Loucy (cell line): ENCODE data around the gene BACH2.

Source experiments
- H2AFZ ChIP-seq: fragments of 200-600 bp; sonication (generic); 2 replicates; pipeline ENCODE4 v1.6.0; 2016; ENCODE audit warnings: antibody characterized with exemption, mild to moderate bottlenecking, low read length, moderate library complexity
- H3F3A ChIP-seq: fragments of 200-600 bp; 2 replicates; pipeline ENCODE4 v1.6.0; 2016; ENCODE audit warnings: antibody characterized with exemption, low read depth, mild to moderate bottlenecking
- H3K27me3 ChIP-seq: fragments of 200-600 bp; sonication (generic); 2 replicates; pipeline ENCODE4 v1.6.1; 2014; ENCODE audit warnings: low read length, mild to moderate bottlenecking; ENCODE audit not compliant: insufficient read depth, poor library complexity, severe bottlenecking
- H3K36me3 ChIP-seq: fragments of 200-600 bp; sonication (generic); 2 replicates; pipeline ENCODE4 v1.6.1; 2016; ENCODE audit warnings: low read length; ENCODE audit not compliant: insufficient read depth
- H3K4me1 ChIP-seq: fragments of 200-600 bp; sonication (generic); 2 replicates; pipeline ENCODE4 v1.5.1; 2014; ENCODE audit warnings: low read length, mild to moderate bottlenecking; ENCODE audit not compliant: insufficient read depth, poor library complexity, severe bottlenecking
- H3K4me2 ChIP-seq: fragments of 200-600 bp; sonication (generic); 2 replicates; pipeline ENCODE4 v1.6.0; 2014; ENCODE audit warnings: antibody characterized with exemption, low read length, low read depth, mild to moderate bottlenecking; ENCODE audit not compliant: poor library complexity, severe bottlenecking
- H3K4me3 ChIP-seq: fragments of 200-600 bp; sonication (generic); 2 replicates; pipeline ENCODE4 v1.5.1; 2014; ENCODE audit warnings: low read length, mild to moderate bottlenecking, mixed read lengths; ENCODE audit not compliant: poor library complexity, severe bottlenecking
- H3K79me2 ChIP-seq: fragments of 200-600 bp; sonication (generic); 2 replicates; pipeline ENCODE4 v1.6.1; 2014; ENCODE audit warnings: low read length; ENCODE audit not compliant: insufficient read depth
- H3K9ac ChIP-seq: fragments of 200-600 bp; sonication (generic); 2 replicates; pipeline ENCODE4 v1.6.0; 2014; ENCODE audit warnings: mild to moderate bottlenecking, low read depth, low read length, moderate library complexity; ENCODE audit not compliant: poor library complexity, severe bottlenecking
- H3K9me2 ChIP-seq: fragments of 200-600 bp; sonication (generic); replicated peaks from 2 replicates; pipeline ENCODE4 v1.6.1; 2016; ENCODE audit warnings: low read depth, low read length, mixed read lengths
- H3K9me3 ChIP-seq: fragments of 200-600 bp; sonication (generic); 2 replicates; pipeline ENCODE4 v1.6.1; 2014; ENCODE audit warnings: mild to moderate bottlenecking, antibody characterized with exemption, low read length, low read depth; ENCODE audit not compliant: insufficient read depth
- H4K20me1 ChIP-seq: fragments of 200-600 bp; sonication (generic); 2 replicates; pipeline ENCODE4 v1.6.0; 2014; ENCODE audit warnings: antibody characterized with exemption, low read length, mild to moderate bottlenecking; ENCODE audit not compliant: insufficient read depth, poor library complexity, severe bottlenecking
- CTCF ChIP-seq: fragments of 200-600 bp; sonication (generic); conservative IDR thresholded peaks from 2 replicates; pipeline ENCODE4 v1.5.1; 2014; ENCODE audit warnings: mild to moderate bottlenecking, antibody characterized with exemption, low read length
- EZH2phosphoT487 ChIP-seq: fragments of 200-600 bp; IDR thresholded peaks from 2 replicates; pipeline ENCODE4 v1.6.1; 2018; ENCODE audit warnings: antibody characterized with exemption, mild to moderate bottlenecking, moderate library complexity, borderline replicate concordance

The BACH2 gene

DNA sequence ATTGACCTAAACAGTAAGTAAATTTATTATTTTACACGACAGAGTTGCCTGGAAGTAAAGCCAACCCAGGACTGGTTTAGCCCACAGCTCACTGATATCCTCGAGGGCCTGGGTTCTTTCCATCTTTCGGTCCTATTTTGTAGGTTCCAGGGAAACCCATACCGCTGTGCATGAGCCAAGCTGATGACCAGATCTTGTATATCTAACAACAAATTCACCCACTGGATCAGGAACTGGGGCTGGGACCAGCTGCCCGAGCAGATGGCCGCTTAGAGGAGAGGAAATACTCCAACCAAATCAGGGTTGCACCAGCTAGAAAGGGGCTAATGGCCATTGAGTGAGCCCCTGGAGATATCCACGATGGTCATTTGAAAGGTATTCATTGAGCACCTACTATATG, 139.2 kb downstream of the BACH2 start:
- H3K79me2 ChIP-seq = peaks cover 90% of the 10 kb centered on the region
- no peaks in the 10 kb centered on the region for H3K9me2 ChIP-seq
- no peaks in the 10 kb centered on the region for H3K9me3 ChIP-seq
- H2AFZ ChIP-seq = no peak overlapping the region
- H3K9ac ChIP-seq = no peak overlapping the region
- H3K4me3 ChIP-seq = no peak overlapping the region
- H4K20me1 ChIP-seq = no peaks in the 10 kb centered on the region
- H3F3A ChIP-seq = no peaks in the 10 kb centered on the region
- H3K4me1 ChIP-seq = peaks cover 64% of the 10 kb centered on the region
- H3K4me2 ChIP-seq = no peak overlapping the region
- no peak for TF ChIP-seq EZH2phosphoT487
- no peak for TF ChIP-seq CTCF
- H3K27me3 ChIP-seq = no peaks in the 10 kb centered on the region
- no peaks in the 10 kb centered on the region for H3K36me3 ChIP-seq

- Histone ChIP-seq H4K20me1 (no peaks in the 10 kb centered on the region), H3K27me3 (no peaks in the 10 kb centered on the region), H3K36me3 (no peaks in the 10 kb centered on the region), H2AFZ (no peak overlapping the region), H3F3A (no peaks in the 10 kb centered on the region), H3K9me2 (no peaks in the 10 kb centered on the region), H3K9ac (no peak overlapping the region), H3K4me1 (peaks cover 64% of the 10 kb centered on the region), H3K9me3 (no peaks in the 10 kb centered on the region), H3K4me3 (no peak overlapping the region), H3K4me2 (peak overlapping the region; percentile 15), H3K79me2 (peaks cover 88% of the 10 kb centered on the region)
- TF ChIP-seq CTCF (no peak), EZH2phosphoT487 (no peak)
Observed at GRCh38 chr6:90156861-90157260, 139.8 kb downstream of the BACH2 start.

- H3K4me3 ChIP-seq = no peak overlapping the region
- H3K36me3 ChIP-seq = no peaks in the 10 kb centered on the region
- H3F3A ChIP-seq = no peaks in the 10 kb centered on the region
- no peak overlapping the region for H3K9ac ChIP-seq
- H3K4me2 ChIP-seq = no peak overlapping the region
- no peaks in the 10 kb centered on the region for H4K20me1 ChIP-seq
- TF ChIP-seq CTCF = no peak
- TF ChIP-seq EZH2phosphoT487 = no peak
- no peaks in the 10 kb centered on the region for H3K9me2 ChIP-seq
- H2AFZ ChIP-seq = no peak overlapping the region
- H3K9me3 ChIP-seq = no peaks in the 10 kb centered on the region
- H3K27me3 ChIP-seq = no peaks in the 10 kb centered on the region
- peaks cover 87% of the 10 kb centered on the region for H3K79me2 ChIP-seq
- peaks cover 52% of the 10 kb centered on the region for H3K4me1 ChIP-seq
Observed at GRCh38 chr6:90154755-90155470, 141.7 kb downstream of the BACH2 start.
